Upper lobe of left lung (tissue), 6 donors: ENCODE data around the gene SRL. TPM values are rescaled to one million over a fixed set of nuclear protein-coding genes. Genes with fewer than 3 reads are reported as not detected.

ENCODE experiments used
- ATAC-seq, 2 donors: fragments of 200-7000 bp; cut with Tn5 transposase; one replicate each; pipeline ENCODE4 v1.9.1; 2022; ENCODE audit warnings: mild to moderate bottlenecking in 2 of 2, moderate library complexity in 2 of 2; ENCODE audit not compliant: low FRiP score in 2 of 2
- DNase-seq, 2 donors: peaks; one replicate each; pipeline ENCODE4 v3.0.0-alpha.2; 2019 to 2020
- H3K27ac ChIP-seq, 4 donors: fragments of 200-600 bp; sonication (generic); one replicate each; pipeline ENCODE4 v1.5.1; 2016 to 2019
- H3K27me3 ChIP-seq, 4 donors: fragments of 200-600 bp; sonication (generic); one replicate each; pipeline ENCODE4 v1.5.1; 2017 to 2019
- H3K36me3 ChIP-seq, 4 donors: fragments of 200-600 bp; sonication (generic); one replicate each; pipeline ENCODE4 v1.5.1; 2016 to 2019
- H3K4me1 ChIP-seq, 4 donors: fragments of 200-600 bp; sonication (generic); one replicate each; pipeline ENCODE4 v1.5.1; 2018 to 2019
- H3K4me3 ChIP-seq, 4 donors: fragments of 200-600 bp; sonication (generic); one replicate each; pipeline ENCODE4 v1.5.1; 2017 to 2019; ENCODE audit warnings: mild to moderate bottlenecking in 2 of 4, moderate library complexity in 1 of 4
- H3K9me3 ChIP-seq, 4 donors: fragments of 200-600 bp; sonication (generic); one replicate each; pipeline ENCODE4 v1.5.1; 2018 to 2019
- EP300 ChIP-seq, 4 donors: sonication (generic); formaldehyde crosslinking; IDR thresholded peaks; one replicate each; pipeline ENCODE4 v1.5.1; 2017; ENCODE audit warnings: antibody characterized with exemption in 4 of 4, control low read depth in 2 of 4
- POLR2A ChIP-seq, 4 donors: fragments of 450-650 bp; IDR thresholded peaks; one replicate each; pipeline ENCODE4 v1.5.1; 2016 to 2017; ENCODE audit warnings: antibody characterized with exemption in 4 of 4, mild to moderate bottlenecking in 2 of 4
- POLR2AphosphoS5 ChIP-seq, 2 donors: sonication (generic); formaldehyde crosslinking; IDR thresholded peaks; one replicate each; pipeline ENCODE4 v1.5.1; 2017; ENCODE audit warnings: antibody characterized with exemption in 2 of 2
- WGBS, 2 donors: methylation state at CpG; one replicate each; pipeline ENCODE4 v1.1.5; 2017 to 2018; 5-methylcytosine and 5-hydroxymethylcytosine counted together
- total RNA-seq, 6 donors: library from RNA; depleted of rRNA in 4 of 6; stranded (reverse); fragments of >200 nt in 4 of 6; gene quantifications; one replicate each; pipeline versions ENCODE4 v1.1.0 to v1.2.1, GENCODE V29; 2016 to 2021
- TF ChIP-seq, protein P1 (sequence below), 6 experiments: fragments of 450-650 bp in 4 of 6; fragments of 200-600 bp in 2 of 6; sonication (generic) in 2 of 6; IDR thresholded peaks; one replicate each; pipeline ENCODE4 v1.5.1; 2016 to 2019; ENCODE audit warnings: antibody characterized with exemption in 6 of 6
- donor health status: DM: no; HTN: no; CAD: no; lungs with moderate emphysema.
- donor health status: DM: no; HTN: yes; CAD: no; lungs with severe emphysema.

SRL gene
- total RNA-seq, 6 donors from 2014 or later, result 0.30 to 1.1 (median 0.46) TPM; not detected in 3

DNA sequence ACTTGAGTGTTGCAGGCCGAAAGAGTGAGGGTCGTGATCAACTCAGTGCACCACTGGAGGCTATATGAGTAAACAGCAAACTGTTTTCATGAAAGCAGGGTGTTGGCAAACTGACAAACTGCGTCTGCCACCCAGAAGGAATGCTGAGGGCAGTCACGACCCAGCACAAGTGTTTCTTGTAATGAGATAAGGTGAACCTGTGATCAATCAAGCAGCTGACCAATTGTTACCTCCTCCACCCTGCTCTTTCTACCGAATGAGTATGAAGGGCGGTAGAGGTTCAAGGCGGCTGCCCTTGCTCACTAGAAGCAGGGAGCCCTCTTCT, 5.5 kb upstream of the SRL start:
- no peak for ATAC-seq
- Histone ChIP-seq H3K36me3 (no peaks in the 10 kb centered on the region), H3K27me3 (no peaks in the 10 kb centered on the region), H3K4me3 (no peak overlapping the region), H3K4me1 (no peaks in the 10 kb centered on the region), H3K27ac (peak overlapping the region in 2 of 4 donors; percentile 3 to 57), H3K9me3 (no peaks in the 10 kb centered on the region)
- TF ChIP-seq POLR2A (IDR thresholded peaks at IDR 0.05), result no peak
- no peak for TF ChIP-seq EP300 (IDR thresholded peaks at IDR 0.05)
- TF ChIP-seq POLR2AphosphoS5 (IDR thresholded peaks at IDR 0.05), result no peak
- TF ChIP-seq, protein P1, sequence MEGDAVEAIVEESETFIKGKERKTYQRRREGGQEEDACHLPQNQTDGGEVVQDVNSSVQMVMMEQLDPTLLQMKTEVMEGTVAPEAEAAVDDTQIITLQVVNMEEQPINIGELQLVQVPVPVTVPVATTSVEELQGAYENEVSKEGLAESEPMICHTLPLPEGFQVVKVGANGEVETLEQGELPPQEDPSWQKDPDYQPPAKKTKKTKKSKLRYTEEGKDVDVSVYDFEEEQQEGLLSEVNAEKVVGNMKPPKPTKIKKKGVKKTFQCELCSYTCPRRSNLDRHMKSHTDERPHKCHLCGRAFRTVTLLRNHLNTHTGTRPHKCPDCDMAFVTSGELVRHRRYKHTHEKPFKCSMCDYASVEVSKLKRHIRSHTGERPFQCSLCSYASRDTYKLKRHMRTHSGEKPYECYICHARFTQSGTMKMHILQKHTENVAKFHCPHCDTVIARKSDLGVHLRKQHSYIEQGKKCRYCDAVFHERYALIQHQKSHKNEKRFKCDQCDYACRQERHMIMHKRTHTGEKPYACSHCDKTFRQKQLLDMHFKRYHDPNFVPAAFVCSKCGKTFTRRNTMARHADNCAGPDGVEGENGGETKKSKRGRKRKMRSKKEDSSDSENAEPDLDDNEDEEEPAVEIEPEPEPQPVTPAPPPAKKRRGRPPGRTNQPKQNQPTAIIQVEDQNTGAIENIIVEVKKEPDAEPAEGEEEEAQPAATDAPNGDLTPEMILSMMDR (IDR thresholded peaks at IDR 0.05), result no peak
- peak in 1 of 2 donors; percentile 30 for DNase-seq
- WGBS, 2 donors, result 68 to 71% methylated on average over 7 of the region's 7 CpGs

GRCh38 chr16:4246777-4247459, 5.0 kb upstream of the SRL start:
- peak in 1 of 2 donors; percentile 61 for ATAC-seq
- no peak for DNase-seq
- TF ChIP-seq POLR2A (IDR thresholded peaks at IDR 0.05) (no peak), EP300 (IDR thresholded peaks at IDR 0.05) (no peak), POLR2AphosphoS5 (IDR thresholded peaks at IDR 0.05) (no peak)
- TF ChIP-seq, protein P1 (IDR thresholded peaks at IDR 0.05), result no peak
- peaks cover 0 to 2% (median 0%) of the 10 kb centered on the region in 4 donors for H3K4me1 ChIP-seq
- H3K9me3 ChIP-seq, result no peaks in the 10 kb centered on the region
- no peaks in the 10 kb centered on the region for H3K27me3 ChIP-seq
- peak overlapping the region in 2 of 4 donors; percentile 3 to 57 for H3K27ac ChIP-seq
- 68 to 72% methylated on average over 10 to 14 of the region's 14 CpGs for WGBS, 2 donors
- no peaks in the 10 kb centered on the region for H3K36me3 ChIP-seq
- H3K4me3 ChIP-seq, result no peak overlapping the region

DNA sequence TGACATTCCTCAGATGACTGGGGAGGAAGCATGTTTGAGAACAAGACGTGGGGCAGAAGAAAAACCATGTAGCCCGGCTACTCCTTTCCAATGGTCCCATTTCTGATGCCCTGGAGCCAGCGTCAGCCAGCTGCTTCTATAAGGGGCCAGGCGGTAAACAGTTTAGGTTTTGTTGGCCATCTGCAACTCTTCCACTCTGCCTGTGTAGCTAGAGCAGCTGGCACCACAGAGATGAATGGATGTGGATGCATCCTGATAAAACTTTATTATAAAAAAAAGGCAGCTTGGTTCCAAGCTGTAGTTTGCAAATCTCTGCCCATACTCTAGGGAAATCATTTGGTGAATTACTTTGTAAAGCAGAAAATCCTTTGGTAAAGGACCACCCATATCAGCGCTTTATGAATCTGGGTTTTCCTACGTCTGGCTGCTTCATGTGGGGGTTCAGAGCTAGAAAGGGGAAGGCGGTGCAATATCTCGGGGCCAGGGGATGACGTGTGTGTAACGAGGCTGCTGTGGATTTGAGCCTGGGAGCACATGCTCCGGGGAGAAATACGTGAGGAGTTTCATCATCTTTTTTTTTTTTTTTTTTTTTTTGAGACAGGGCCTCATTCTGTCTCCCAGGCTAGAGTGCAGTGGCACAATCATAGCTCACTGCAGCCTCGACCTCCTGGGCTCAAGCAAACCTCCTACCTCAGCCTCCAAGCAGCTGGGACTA, 3.4 kb upstream of the SRL start:
- DNase-seq (no peak), ATAC-seq (peak in 1 of 2 donors; percentile 44)
- H3K36me3 ChIP-seq, result no peaks in the 10 kb centered on the region
- no peaks in the 10 kb centered on the region for H3K9me3 ChIP-seq
- no peak overlapping the region for H3K27ac ChIP-seq
- H3K4me3 ChIP-seq, result no peak overlapping the region
- no peak for TF ChIP-seq POLR2A (IDR thresholded peaks at IDR 0.05)
- TF ChIP-seq, protein P1 (IDR thresholded peaks at IDR 0.05), result no peak
- H3K27me3 ChIP-seq, result no peaks in the 10 kb centered on the region
- peaks cover 0 to 5% (median 0%) of the 10 kb centered on the region in 4 donors for H3K4me1 ChIP-seq
- WGBS, 2 donors, result 71 to 72% methylated on average over 13 of the region's 13 CpGs

- no peak overlapping the region for H3K27ac ChIP-seq
- TF ChIP-seq, protein P1 (IDR thresholded peaks at IDR 0.05), result no peak
- no peak for TF ChIP-seq POLR2A (IDR thresholded peaks at IDR 0.05)
- no peak for TF ChIP-seq POLR2AphosphoS5 (IDR thresholded peaks at IDR 0.05)
- H3K4me1 ChIP-seq, result peaks cover 0 to 8% (median 0%) of the 10 kb centered on the region in 4 donors
- no peaks in the 10 kb centered on the region for H3K27me3 ChIP-seq
- H3K36me3 ChIP-seq, result no peaks in the 10 kb centered on the region
- ATAC-seq, result no peak
- no peaks in the 10 kb centered on the region for H3K9me3 ChIP-seq
- DNase-seq, result no peak
- WGBS, 2 donors, result 71 to 79% methylated on average over 10 of the region's 10 CpGs
- H3K4me3 ChIP-seq, result no peak overlapping the region
Measured at GRCh38 chr16:4244254-4245076, 2.6 kb upstream of the SRL start.
